ENCODE results near the gene EYA4. TPM values are rescaled to one million over a fixed set of nuclear protein-coding genes. Genes with fewer than 3 reads are reported as not detected.

Gene EYA4
- total RNA-seq (2012; rRNA removed), result 11.1 and 11.9 TPM in 2 replicates
- polyA plus RNA-seq (2012; rRNA removed), result 4.4 and 5.7 TPM in 2 replicates
- polyA plus RNA-seq (2012; cell fraction: cytosol; rRNA removed), result 1.5 and 2.0 TPM in 2 replicates
- polyA plus RNA-seq (2012; cell fraction: nucleus; rRNA removed; ENCODE audit: low replicate concordance), result 4.6 and 20.1 TPM in 2 replicates
- Bru-seq, nascent RNA, result percentile 95 among the genes with signal in this experiment
- percentile 78 among the genes with signal in this experiment for BruChase-seq, experiment 1, labeled RNA remaining after a 6-hour chase
- percentile 92 among the genes with signal in this experiment for BruChase-seq, experiment 2, labeled RNA remaining after a 2-hour chase
- long read RNA-seq, partial matches to known transcripts, result 6 of 14 reads
- long read RNA-seq, other reads (novel, unspliced or antisense), result 8 of 14 reads

- H3K23ac ChIP-seq (ENCODE audit: low read depth, low read length), result peak within 1 kb of the TSS; percentile 98
- peaks cover 3% of the 10 kb centered on the region for H3K4me1 ChIP-seq (ENCODE audit: control insufficient read depth, insufficient read depth, low read length)
- no peaks in the 10 kb centered on the region for H3K36me3 ChIP-seq (ENCODE audit: control insufficient read depth, insufficient read depth, low read length)
- H3K9ac ChIP-seq (ENCODE audit: low read depth, low read length), result peak within 1 kb of the TSS; percentile 97
- dilution Hi-C loops (cut with HindIII; ENCODE audit: low sequenced_read_pairs, unreplicated experiment) (no loop called here), in situ Hi-C loops (cut with MboI; ENCODE audit: low sequenced_read_pairs) (no loop called here), intact Hi-C loops (cut with micrococcal nuclease) (loop anchor here (2.0 to 5.0 kb wide), 4 partner anchors 56 to 676 kb away; no protein-coding TSS in a partner anchor)
- H2AK5ac ChIP-seq (ENCODE audit: low read depth, low read length), result peak within 1 kb of the TSS; percentile 71
- peak within 1 kb of the TSS; percentile 73 to 81 for H4K8ac ChIP-seq (ENCODE audit: low read depth in 2 of 2, low read length in 2 of 2)
- peak within 1 kb of the TSS; percentile 77 for H3K4me3 ChIP-seq (ENCODE audit: insufficient read depth, low read depth, low read length)
- H3K9me1 ChIP-seq (ENCODE audit: insufficient read depth, low read length), result peaks cover 3% of the 10 kb centered on the region
- DNase-seq (peak; percentile 74), ATAC-seq (ENCODE audit: low read depth) (peak; percentile 73)
- H2BK5ac ChIP-seq (ENCODE audit: low read depth, low read length, poor library complexity, severe bottlenecking), result peak within 1 kb of the TSS; percentile 71
- H3K4me2 ChIP-seq (ENCODE audit: low read depth, low read length), result peak within 1 kb of the TSS; percentile 89
- peak within 1 kb of the TSS; percentile 84 for H2BK20ac ChIP-seq (ENCODE audit: low read depth, low read length)
- H3K14ac ChIP-seq (replicated peaks; ENCODE audit: low read depth, low read length), result peak within 1 kb of the TSS; percentile 96
- peak within 1 kb of the TSS; percentile 91 for H2AFZ ChIP-seq (replicated peaks; ENCODE audit: low read length, poor library complexity)
- peaks cover 0 to 27% of the 10 kb centered on the region in 2 experiments; a peak in 2 of 4 replicates for H3K79me1 ChIP-seq (ENCODE audit: low read depth in 1 of 2, low read length in 2 of 2)
- ChIA-PET POLR2A (ENCODE audit: unreplicated experiment) (no interaction called here), CTCF (no interaction called here)
- no peaks in the 10 kb centered on the region for H3K27me3 ChIP-seq (ENCODE audit: control insufficient read depth, insufficient read depth, low read length)
- no peaks in the 10 kb centered on the region for H4K20me1 ChIP-seq (ENCODE audit: insufficient read depth, low read length)
- peak within 1 kb of the TSS; percentile 85; the same call in 2 of the 3 replicates for H2BK15ac ChIP-seq (ENCODE audit: low read depth, low read length)
- H3K9me3 ChIP-seq (ENCODE audit: control insufficient read depth, insufficient read depth, low read length), result no peaks in the 10 kb centered on the region
- H4K5ac ChIP-seq (ENCODE audit: low read depth, low read length), result peak within 1 kb of the TSS; percentile 54
- peak within 1 kb of the TSS; percentile 90 for H3K4ac ChIP-seq (ENCODE audit: low read depth, low read length)
- H2AK9ac ChIP-seq (replicated peaks; ENCODE audit: low read depth, low read length, poor library complexity), result peak within 1 kb of the TSS; percentile 67
- H3K27ac ChIP-seq (ENCODE audit: insufficient read depth, low read length), result peak within 1 kb of the TSS; percentile 97
- 0% methylated on average over 18 of the region's 84 CpGs; no CpG with 5 or more reads in 1 of the 2 experiments for WGBS, 2 experiments (ENCODE audit: extremely low coverage in 2 of 2, insufficient read length in 1 of 2)
- peak within 1 kb of the TSS; percentile 83 for H3K56ac ChIP-seq (ENCODE audit: extremely low read depth, insufficient read depth, low read length)
- TF ChIP-seq ELK1 (IDR thresholded peaks at IDR 0.05; ENCODE audit: borderline replicate concordance, low read depth, low read length) (no peak), RAD21 (IDR thresholded peaks at IDR 0.05; ENCODE audit: low read length) (no peak), CTCF (conservative IDR thresholded peaks at IDR 0.05; ENCODE audit: low read depth, low read length) (0 out of 2 replicates have a peak, but pooled peaks have one; percentile 13), NFE2L2 (IDR thresholded peaks at IDR 0.05; ENCODE audit: low read depth, low read length) (no peak), MXI1 (IDR thresholded peaks at IDR 0.05; ENCODE audit: borderline replicate concordance, low read depth, low read length) (peak; percentile 61; the same call in 1 of the 2 replicates), CHD1 (IDR thresholded peaks at IDR 0.05; ENCODE audit: low read depth, low read length) (no peak), FOS (IDR thresholded peaks at IDR 0.05; ENCODE audit: low read depth, low read length) (no peak), MAZ (IDR thresholded peaks at IDR 0.05; ENCODE audit: borderline replicate concordance, low read depth, low read length) (no peak), BHLHE40 (IDR thresholded peaks at IDR 0.05; ENCODE audit: low read depth, low read length) (peak; percentile 55; the same call in 1 of the 2 replicates)
- BruUV-seq (replicated peaks), result no TSS peak
- H2BK120ac ChIP-seq (ENCODE audit: low read depth, low read length), result peak within 1 kb of the TSS; percentile 83
- H3K18ac ChIP-seq (ENCODE audit: low read depth, low read length), result peak within 1 kb of the TSS; percentile 87
- H4K91ac ChIP-seq (ENCODE audit: insufficient read depth, low read depth, low read length), result peak within 1 kb of the TSS; percentile 82
Observed at GRCh38 chr6:133241086-133241900, at the start of gene EYA4. TSS of gene EYA4 (plus strand) at chr6:133241357. CDS start at chr6:133274781, 33,424 bp downstream.

Measured in IMR-90 (cell line).